K562 (cell line): ENCODE measurements around the gene HIVEP3. TPM values are rescaled to one million over a fixed set of nuclear protein-coding genes. Genes with fewer than 3 reads are reported as not detected.

Experiments
- BCOR ChIP-seq: fragments of 450-650 bp; IDR thresholded peaks from 2 replicates; pipeline ENCODE4 v1.6.1; 2016
- BRD4 ChIP-seq: fragments of 200-600 bp; sonication (generic); IDR thresholded peaks from 2 replicates; pipeline ENCODE4 v1.6.1; 2017; ENCODE audit warnings: inconsistent platforms
- CBX1 ChIP-seq: sonication (generic); IDR thresholded peaks from 2 replicates; pipeline ENCODE4 v1.6.1; 2016; ENCODE audit warnings: antibody characterized with exemption, low read depth, mild to moderate bottlenecking
- CBX2 ChIP-seq: fragments of 200-600 bp; sonication (generic); IDR thresholded peaks from one replicate; pipeline ENCODE4 v1.6.1; 2012; ENCODE audit warnings: mild to moderate bottlenecking, low read length, inconsistent platforms; ENCODE audit not compliant: insufficient read depth, poor library complexity, severe bottlenecking
- CEBPB ChIP-seq: fragments of 450-650 bp; IDR thresholded peaks from 2 replicates; pipeline ENCODE4 v1.6.1; 2016; ENCODE audit warnings: missing genetic modification characterization, missing compliant biosample characterization
- CHD1 ChIP-seq: fragments of 200-600 bp; sonication (generic); IDR thresholded peaks from one replicate; pipeline ENCODE4 v1.6.1; 2012; ENCODE audit warnings: mild to moderate bottlenecking, moderate library complexity, low read length, inconsistent platforms
- EP400 ChIP-seq: fragments of 450-650 bp; IDR thresholded peaks from 2 replicates; pipeline ENCODE4 v1.6.1; 2017; ENCODE audit warnings: antibody characterized with exemption, mild to moderate bottlenecking, moderate library complexity
- GTF2A2 ChIP-seq: IDR thresholded peaks from 2 replicates; pipeline ENCODE4 v1.6.1; 2016; ENCODE audit warnings: mild to moderate bottlenecking, missing genetic modification characterization, missing compliant biosample characterization
- HOXB6 ChIP-seq: fragments of 250-450 bp; sonication (Bioruptor Pico); IDR thresholded peaks from 2 replicates; pipeline ENCODE4 v1.5.1; 2022; ENCODE audit warnings: mild to moderate bottlenecking, borderline replicate concordance
- JUN ChIP-seq, 2 experiments: sonication (generic) in 1 of 2; formaldehyde crosslinking in 1 of 2; IDR thresholded peaks; 2 replicates each; pipeline versions ENCODE4 v1.6.1 to v1.8.0; 2012 to 2022; ENCODE audit warnings: borderline replicate concordance in 2 of 2, mild to moderate bottlenecking in 2 of 2, improper control_type of control experiment in 1 of 2, low read depth in 1 of 2, low read length in 1 of 2, missing genetic modification reagents in 1 of 2
- RFX7 ChIP-seq: fragments of 250-450 bp; sonication (Bioruptor Pico); IDR thresholded peaks from 2 replicates; pipeline ENCODE4 v1.5.1; 2021; ENCODE audit warnings: mild to moderate bottlenecking
- SMARCA4 ChIP-seq: fragments of 450-650 bp; IDR thresholded peaks from 2 replicates; pipeline ENCODE4 v1.6.1; 2016
- SPI1 ChIP-seq: IDR thresholded peaks from 2 replicates; pipeline ENCODE4 v1.6.1; 2011; ENCODE audit warnings: low read depth, low read length, control low read depth, borderline replicate concordance
- SRF ChIP-seq, 2 experiments: fragments of 250-450, 450-650 bp in 1 of 2; sonication (Bioruptor Pico) in 1 of 2; sonication (generic) in 1 of 2; formaldehyde crosslinking; IDR thresholded peaks; 2 replicates each; pipeline versions ENCODE4 v1.5.0 to v1.5.1; 2020 to 2022; ENCODE audit warnings: mild to moderate bottlenecking in 1 of 2, missing genetic modification reagents in 1 of 2
- TARDBP ChIP-seq: fragments of 450-650 bp; IDR thresholded peaks from 2 replicates; pipeline ENCODE4 v1.6.1; 2016
- YY1 ChIP-seq, 3 experiments: IDR thresholded peaks; 2 replicates each; pipeline ENCODE4 v1.6.1; 2011; ENCODE audit warnings: low read length in 2 of 3, mild to moderate bottlenecking in 2 of 3, moderate library complexity in 2 of 3, borderline replicate concordance in 1 of 3, control low read depth in 1 of 3, low read depth in 1 of 3; ENCODE audit not compliant: insufficient read depth in 3 of 3, insufficient replicate concordance in 2 of 3, control insufficient read depth in 1 of 3, insufficient read length in 1 of 3; ENCODE audit errors: extremely low read depth in 1 of 3
- ZBED1 ChIP-seq: IDR thresholded peaks from 2 replicates; pipeline ENCODE4 v1.6.1; 2014
- ZFX ChIP-seq: sonication (generic); formaldehyde crosslinking; IDR thresholded peaks from 2 replicates; pipeline ENCODE4 v1.8.0; 2022; ENCODE audit warnings: mild to moderate bottlenecking, missing genetic modification reagents, moderate library complexity
- ZNF165 ChIP-seq: fragments of 250-450 bp; sonication (Bioruptor Pico); IDR thresholded peaks from 2 replicates; pipeline ENCODE4 v1.4.0; 2020; ENCODE audit warnings: borderline replicate concordance
- ZNF239 ChIP-seq: fragments of 250-450 bp; sonication (Bioruptor Pico); IDR thresholded peaks from 2 replicates; pipeline ENCODE4 v1.4.0; 2020; ENCODE audit warnings: mild to moderate bottlenecking
- ZNF764 ChIP-seq: fragments of 250-450 bp; sonication (Bioruptor Pico); IDR thresholded peaks from 2 replicates; pipeline ENCODE4 v1.4.0; 2020; ENCODE audit warnings: low read depth, mild to moderate bottlenecking, moderate library complexity
- polyA plus RNA-seq, 8 experiments: library from polyadenylated mRNA; depleted of rRNA in 4 of 8; stranded (reverse) in 5 of 8; unstranded in 3 of 8; fragments of >200 nt; fragmentation: Nextera tagmentation in 2 of 8; fragmentation: Illumina TruSeq in 1 of 8; extraction: Ambion mirVana in 2 of 8; extraction: Trizol in 1 of 8; gene quantifications; 2 replicates each; pipeline versions ENCODE4 v1.2.1 to v1.2.3, GENCODE V29; 2011 to 2014; ENCODE audit warnings: inconsistent platforms in 1 of 8, missing spikeins in 1 of 8
- total RNA-seq, 7 experiments: library from RNA; depleted of rRNA in 6 of 7; stranded (reverse); fragments of >200 nt in 6 of 7; fragmentation: Illumina TruSeq in 2 of 7; extraction: Trizol in 2 of 7; gene quantifications; 2 replicates each; pipeline versions ENCODE4 v1.2.1 to v1.2.3, GENCODE V29; 2011 to 2021; ENCODE audit warnings: low replicate concordance in 1 of 7
- TF ChIP-seq, protein P1 (sequence below): fragments of 450-650 bp; IDR thresholded peaks from 2 replicates; pipeline ENCODE4 v1.6.1; 2018; ENCODE audit warnings: mild to moderate bottlenecking, low read depth; ENCODE audit not compliant: partially characterized antibody
- TF ChIP-seq, protein P2 (sequence below): sonication (generic); formaldehyde crosslinking; IDR thresholded peaks from 2 replicates; pipeline ENCODE4 v1.8.0; 2022; ENCODE audit warnings: missing genetic modification reagents, mild to moderate bottlenecking, borderline replicate concordance
- TF ChIP-seq, protein P3 (sequence below): fragments of 450-650 bp; IDR thresholded peaks from 2 replicates; pipeline ENCODE4 v1.6.1; 2018; ENCODE audit not compliant: partially characterized antibody

HIVEP3 gene
- total and polyA plus RNA-seq, 9 of the 15 experiments (the other 6 are each of a cell fraction or from before 2014, with no cell fraction given) = 0.09 to 0.58 (median 0.34) TPM; not detected in 1

DNA sequence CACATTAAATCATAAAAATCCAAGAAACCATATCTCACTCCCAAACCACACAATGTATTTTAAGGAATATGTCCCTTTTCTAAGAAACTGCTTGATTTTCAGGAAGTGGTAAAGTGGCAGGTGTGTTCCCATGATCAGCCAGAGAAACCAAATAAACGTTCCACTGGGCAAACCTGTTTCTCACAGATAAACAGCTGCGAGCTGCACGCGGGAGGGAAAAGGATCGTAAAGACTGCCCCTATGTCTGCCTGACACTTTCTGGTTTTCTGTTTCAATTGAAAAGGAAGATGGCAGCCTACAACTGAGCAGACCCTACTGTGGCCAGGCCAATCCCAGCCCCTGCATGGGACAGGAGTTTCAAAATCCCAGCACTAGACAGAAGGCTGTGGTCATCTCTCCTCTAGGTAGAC, 36.6 kb downstream of the HIVEP3 start (continued):
- TF ChIP-seq JUN (IDR thresholded peaks at IDR 0.05; ENCODE audit: borderline replicate concordance, low read depth, low read length) (peak; percentile 20; the same call in 1 of the 2 replicates), JUN (CRISPR knock-in tag; IDR thresholded peaks at IDR 0.05; ENCODE audit: borderline replicate concordance) (no peak), GTF2A2 (tag) (no peak), EP400 (peak; percentile 34; the same call in 1 of the 2 replicates), CBX2 (no peak), SMARCA4 (peak; percentile 96), BCOR (peak; percentile 77; the same call in 1 of the 2 replicates), BRD4 (no peak), ZNF239 (CRISPR knock-in tag) (no peak), ZFX (CRISPR knock-in tag) (no peak), RFX7 (CRISPR knock-in tag) (no peak), CEBPB (tag) (no peak), HOXB6 (CRISPR knock-in tag) (no peak), ZNF764 (CRISPR knock-in tag) (no peak), ZNF165 (CRISPR knock-in tag) (no peak), SPI1 (peak; percentile 94), CBX1 (no peak), ZBED1 (peak; percentile 78; the same call in 1 of the 2 replicates), SRF (CRISPR knock-in tag; IDR thresholded peaks at IDR 0.05) (no peak), YY1 (IDR thresholded peaks at IDR 0.05; ENCODE audit: borderline replicate concordance in 1 of 3, control insufficient read depth in 1 of 3, extremely low read depth in 1 of 3, insufficient read depth in 3 of 3, insufficient read length in 1 of 3, insufficient replicate concordance in 2 of 3, low read depth in 1 of 3, low read length in 2 of 3) (peak in 2 of 3 experiments; percentile 10 to 79), CHD1 (no peak), TARDBP (0 out of 2 replicates have a peak, but pooled peaks have one; percentile 43)
- TF ChIP-seq, protein P1, sequence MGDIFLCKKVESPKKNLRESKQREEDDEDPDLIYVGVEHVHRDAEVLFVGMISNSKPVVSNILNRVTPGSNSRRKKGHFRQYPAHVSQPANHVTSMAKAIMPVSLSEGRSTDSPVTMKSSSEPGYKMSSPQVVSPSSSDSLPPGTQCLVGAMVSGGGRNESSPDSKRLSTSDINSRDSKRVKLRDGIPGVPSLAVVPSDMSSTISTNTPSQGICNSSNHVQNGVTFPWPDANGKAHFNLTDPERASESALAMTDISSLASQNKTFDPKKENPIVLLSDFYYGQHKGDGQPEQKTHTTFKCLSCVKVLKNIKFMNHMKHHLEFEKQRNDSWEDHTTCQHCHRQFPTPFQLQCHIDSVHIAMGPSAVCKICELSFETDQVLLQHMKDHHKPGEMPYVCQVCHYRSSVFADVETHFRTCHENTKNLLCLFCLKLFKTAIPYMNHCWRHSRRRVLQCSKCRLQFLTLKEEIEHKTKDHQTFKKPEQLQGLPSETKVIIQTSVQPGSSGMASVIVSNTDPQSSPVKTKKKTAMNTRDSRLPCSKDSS = no peak
- TF ChIP-seq, protein P2, sequence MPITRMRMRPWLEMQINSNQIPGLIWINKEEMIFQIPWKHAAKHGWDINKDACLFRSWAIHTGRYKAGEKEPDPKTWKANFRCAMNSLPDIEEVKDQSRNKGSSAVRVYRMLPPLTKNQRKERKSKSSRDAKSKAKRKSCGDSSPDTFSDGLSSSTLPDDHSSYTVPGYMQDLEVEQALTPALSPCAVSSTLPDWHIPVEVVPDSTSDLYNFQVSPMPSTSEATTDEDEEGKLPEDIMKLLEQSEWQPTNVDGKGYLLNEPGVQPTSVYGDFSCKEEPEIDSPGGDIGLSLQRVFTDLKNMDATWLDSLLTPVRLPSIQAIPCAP = no peak
- TF ChIP-seq, protein P3, sequence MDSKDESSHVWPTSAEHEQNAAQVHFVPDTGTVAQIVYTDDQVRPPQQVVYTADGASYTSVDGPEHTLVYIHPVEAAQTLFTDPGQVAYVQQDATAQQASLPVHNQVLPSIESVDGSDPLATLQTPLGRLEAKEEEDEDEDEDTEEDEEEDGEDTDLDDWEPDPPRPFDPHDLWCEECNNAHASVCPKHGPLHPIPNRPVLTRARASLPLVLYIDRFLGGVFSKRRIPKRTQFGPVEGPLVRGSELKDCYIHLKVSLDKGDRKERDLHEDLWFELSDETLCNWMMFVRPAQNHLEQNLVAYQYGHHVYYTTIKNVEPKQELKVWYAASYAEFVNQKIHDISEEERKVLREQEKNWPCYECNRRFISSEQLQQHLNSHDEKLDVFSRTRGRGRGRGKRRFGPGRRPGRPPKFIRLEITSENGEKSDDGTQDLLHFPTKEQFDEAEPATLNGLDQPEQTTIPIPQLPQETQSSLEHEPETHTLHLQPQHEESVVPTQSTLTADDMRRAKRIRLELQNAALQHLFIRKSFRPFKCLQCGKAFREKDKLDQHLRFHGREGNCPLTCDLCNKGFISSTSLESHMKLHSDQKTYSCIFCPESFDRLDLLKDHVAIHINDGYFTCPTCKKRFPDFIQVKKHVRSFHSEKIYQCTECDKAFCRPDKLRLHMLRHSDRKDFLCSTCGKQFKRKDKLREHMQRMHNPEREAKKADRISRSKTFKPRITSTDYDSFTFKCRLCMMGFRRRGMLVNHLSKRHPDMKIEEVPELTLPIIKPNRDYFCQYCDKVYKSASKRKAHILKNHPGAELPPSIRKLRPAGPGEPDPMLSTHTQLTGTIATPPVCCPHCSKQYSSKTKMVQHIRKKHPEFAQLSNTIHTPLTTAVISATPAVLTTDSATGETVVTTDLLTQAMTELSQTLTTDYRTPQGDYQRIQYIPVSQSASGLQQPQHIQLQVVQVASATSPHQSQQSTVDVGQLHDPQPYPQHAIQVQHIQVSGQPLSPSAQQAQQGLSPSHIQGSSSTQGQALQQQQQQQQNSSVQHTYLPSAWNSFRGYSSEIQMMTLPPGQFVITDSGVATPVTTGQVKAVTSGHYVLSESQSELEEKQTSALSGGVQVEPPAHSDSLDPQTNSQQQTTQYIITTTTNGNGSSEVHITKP = peak; percentile 66
